ENCODE data around the gene LAMA3.

Gene LAMA3

GRCh38 chr18:23938043-23938756, 248.9 kb downstream of the LAMA3 start:
- no peak for DNase-seq (ENCODE audit: low spot score)

DNA sequence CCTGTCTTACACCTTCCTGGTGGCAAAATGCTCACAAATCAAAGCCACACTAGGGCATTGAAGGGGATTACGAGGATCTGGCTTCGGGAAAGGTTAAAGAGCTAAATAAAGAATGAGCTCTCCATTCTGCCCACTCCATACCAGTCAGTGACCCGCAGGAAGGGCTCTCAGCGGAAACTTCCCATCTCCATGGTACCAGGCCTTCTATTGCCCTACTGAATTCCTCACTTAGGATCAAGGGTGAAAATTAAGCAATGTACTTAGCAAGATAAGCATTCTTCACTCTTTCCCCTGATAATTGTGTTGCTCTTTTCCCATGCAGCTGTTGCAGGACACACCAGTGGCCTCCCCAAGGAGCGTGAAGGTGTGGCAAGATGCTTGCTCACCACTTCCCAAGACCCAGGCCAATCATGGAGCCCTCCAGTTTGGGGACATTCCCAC, 249.7 kb downstream of the LAMA3 start:
- no peak for DNase-seq (ENCODE audit: low spot score)

- DNase-seq (ENCODE audit: low spot score) = no peak
These were observed 250.1 kb downstream of the LAMA3 start for GRCh38 chr18:23939366-23939765.

GRCh38 chr18:23939896-23940295, 250.6 kb downstream of the LAMA3 start:
- no peak for DNase-seq (ENCODE audit: low spot score)

- no peak for DNase-seq (ENCODE audit: low spot score)
These were observed 252.5 kb downstream of the LAMA3 start for GRCh38 chr18:23941791-23942190.

GRCh38 chr18:23943104-23943503, 253.9 kb downstream of the LAMA3 start:
- DNase-seq (ENCODE audit: low spot score) = no peak

DNA sequence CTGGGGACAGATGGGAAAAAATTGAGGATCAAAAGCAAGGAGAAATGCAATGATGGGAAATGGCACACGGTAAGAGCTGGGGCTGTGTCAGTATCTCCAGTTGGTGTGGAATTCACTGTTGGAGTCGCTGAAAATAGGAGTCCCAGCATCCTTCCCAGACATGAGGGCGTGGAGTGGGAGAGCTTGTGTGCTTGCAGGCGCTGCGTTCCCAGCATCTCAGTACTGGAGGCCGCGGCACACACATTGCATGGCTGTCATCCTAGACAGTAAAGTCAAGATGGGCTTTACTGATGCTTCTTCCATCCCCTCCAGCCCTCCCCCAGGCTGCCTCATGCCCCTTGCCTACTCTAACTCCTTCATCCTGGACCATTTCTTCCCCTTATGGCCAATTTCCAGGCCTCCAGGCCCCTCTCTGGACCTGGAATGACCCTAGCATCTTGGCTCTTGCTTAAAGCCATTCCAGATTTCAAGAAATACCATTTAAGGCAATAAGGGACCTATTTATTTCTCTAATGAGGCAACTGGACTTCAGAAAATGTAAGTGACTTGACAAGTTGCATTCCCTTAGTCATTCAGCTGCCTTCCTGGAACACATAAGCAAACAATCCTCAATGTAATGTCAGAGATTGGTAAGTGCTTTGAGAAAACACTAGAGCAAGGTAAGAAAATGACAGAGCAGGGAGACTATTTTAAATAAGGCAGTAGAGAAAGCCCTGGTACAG, 254.8 kb downstream of the LAMA3 start:
- no peak for DNase-seq (ENCODE audit: low spot score)

GRCh38 chr18:23945416-23946079, 256.3 kb downstream of the LAMA3 start:
- no peak for DNase-seq (ENCODE audit: low spot score)

DNA sequence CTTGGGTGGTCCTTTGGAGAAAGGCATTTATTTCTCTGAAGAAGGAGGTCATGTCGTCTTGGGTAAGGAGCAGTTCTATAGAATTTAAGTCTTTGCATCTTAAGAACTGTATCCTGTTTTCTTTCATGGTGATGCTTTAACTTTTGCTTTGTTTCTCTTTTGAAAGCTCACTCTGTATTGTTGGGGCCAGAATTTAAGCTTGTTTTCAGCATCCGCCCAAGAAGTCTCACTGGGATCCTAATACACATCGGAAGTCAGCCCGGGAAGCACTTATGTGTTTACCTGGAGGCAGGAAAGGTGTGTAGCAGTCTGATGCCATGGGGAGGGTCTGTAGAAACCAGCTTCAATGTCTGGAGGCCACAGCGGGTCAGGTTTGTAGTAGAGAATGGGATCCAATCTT, 260.6 kb downstream of the LAMA3 start:
- no peak for DNase-seq (ENCODE audit: low spot score)

DNA sequence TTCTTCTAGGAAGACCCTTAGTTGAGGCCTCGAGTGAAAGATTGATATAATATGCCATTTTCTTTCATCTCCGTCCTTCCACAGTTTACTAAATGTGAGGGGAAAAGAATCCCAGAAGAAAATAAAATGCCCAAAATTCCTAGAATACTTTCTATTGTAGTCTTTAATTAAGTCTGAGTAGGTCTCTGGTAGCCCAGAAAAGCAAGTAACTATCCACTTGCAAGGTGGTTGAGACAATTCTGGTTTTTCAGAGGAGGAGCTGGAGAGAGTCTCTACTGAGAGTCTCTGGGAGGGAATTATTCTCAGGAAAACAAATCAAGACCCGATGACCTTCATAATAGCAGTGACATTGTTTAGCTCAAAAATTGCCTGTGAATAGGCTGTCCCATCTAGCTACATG, 261.4 kb downstream of the LAMA3 start:
- DNase-seq (ENCODE audit: low spot score) = no peak

- no peak for DNase-seq (ENCODE audit: low spot score)
These were observed 262.0 kb downstream of the LAMA3 start for GRCh38 chr18:23951206-23951605.

DNA sequence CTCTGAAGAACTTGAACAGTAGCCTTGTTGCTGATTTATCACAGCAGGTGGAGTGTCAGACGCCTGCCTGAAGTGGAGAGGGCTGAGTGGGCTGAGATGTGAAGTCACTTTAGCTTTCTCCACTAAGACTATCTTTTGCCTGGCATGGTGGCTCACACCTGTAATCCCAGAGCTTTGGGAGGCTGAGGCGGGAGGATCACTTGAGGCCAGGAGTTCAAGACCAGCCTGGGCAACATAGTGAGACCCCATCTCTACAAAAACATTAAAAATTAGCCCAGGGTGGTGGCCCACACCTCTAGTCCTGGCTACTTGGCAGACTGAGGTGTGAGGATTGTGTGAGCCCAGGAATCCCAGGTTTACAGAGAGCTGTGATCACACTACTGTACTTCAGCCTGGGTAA, 264.7 kb downstream of the LAMA3 start:
- no peak for DNase-seq (ENCODE audit: low spot score)

- DNase-seq (ENCODE audit: low spot score) = no peak
These were observed 267.2 kb downstream of the LAMA3 start for GRCh38 chr18:23956483-23956882.

- no peak for DNase-seq (ENCODE audit: low spot score)
These were observed 268.8 kb downstream of the LAMA3 start for GRCh38 chr18:23958036-23958435.

GRCh38 chr18:23963443-23964165, 274.4 kb downstream of the LAMA3 start:
- no peak for DNase-seq (ENCODE audit: low spot score)

- no peak for DNase-seq (ENCODE audit: low spot score)
These were observed 275.3 kb downstream of the LAMA3 start for GRCh38 chr18:23964282-23965238.

- DNase-seq (ENCODE audit: low spot score) = no peak
These were observed 277.7 kb downstream of the LAMA3 start for GRCh38 chr18:23966909-23967308.

GRCh38 chr18:23967321-23968089, 278.3 kb downstream of the LAMA3 start:
- no peak for DNase-seq (ENCODE audit: low spot score)

DNA sequence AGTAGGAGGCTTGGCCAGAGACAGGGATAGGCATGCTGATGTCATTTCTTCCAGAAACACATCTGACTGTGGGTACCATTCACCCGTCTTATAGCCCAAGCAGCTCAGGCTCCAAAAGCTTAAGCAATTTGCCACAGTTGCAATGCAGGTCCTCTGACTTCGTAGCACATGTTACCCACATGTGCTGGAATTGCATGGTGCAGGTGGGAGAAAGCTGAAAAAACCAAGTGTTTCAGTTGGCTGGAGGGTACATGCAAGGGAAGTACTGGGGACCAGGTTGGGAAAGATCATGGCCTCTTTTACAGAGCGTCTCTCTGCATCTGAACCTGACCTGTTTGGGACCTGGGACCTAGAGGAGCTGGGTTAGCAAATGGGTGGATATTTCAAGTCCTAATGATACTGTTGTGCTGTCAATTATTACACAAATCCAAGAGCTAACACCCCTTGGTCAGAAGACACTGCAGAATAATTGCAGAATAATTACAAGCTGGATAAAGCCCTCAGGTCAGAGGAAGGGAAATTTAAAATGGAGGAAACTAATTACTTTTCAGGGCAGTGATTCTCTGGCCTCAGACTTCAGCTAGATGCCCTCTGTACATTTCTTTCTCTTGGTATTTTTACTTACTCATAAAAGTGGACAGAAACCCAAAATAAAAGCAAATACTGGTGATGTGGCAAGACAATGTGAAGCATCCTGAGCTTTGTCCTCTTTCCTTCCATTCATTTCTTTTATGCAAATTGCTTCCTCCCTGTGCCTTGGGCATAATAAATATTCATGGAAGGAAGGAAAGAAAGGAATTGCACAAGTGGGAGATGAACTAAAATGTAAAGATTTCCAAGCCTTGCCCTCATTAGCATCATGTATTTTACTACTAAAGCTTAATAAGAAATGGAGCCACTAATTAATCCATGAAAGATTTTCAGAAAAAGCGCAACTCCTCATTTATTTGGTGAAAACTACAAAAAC, 279.7 kb downstream of the LAMA3 start:
- no peak for DNase-seq (ENCODE audit: low spot score)

Data from HuH-7.5 (cell line).